GM21447 (cell line): ENCODE measurements around the gene ZKSCAN4.

Experiments
- ATAC-seq: cut with Tn5 transposase; IDR thresholded peaks from one replicate; pipeline ENCODE4 v1.9.1; 2021; ENCODE audit not compliant: unreplicated experiment

Gene ZKSCAN4

DNA sequence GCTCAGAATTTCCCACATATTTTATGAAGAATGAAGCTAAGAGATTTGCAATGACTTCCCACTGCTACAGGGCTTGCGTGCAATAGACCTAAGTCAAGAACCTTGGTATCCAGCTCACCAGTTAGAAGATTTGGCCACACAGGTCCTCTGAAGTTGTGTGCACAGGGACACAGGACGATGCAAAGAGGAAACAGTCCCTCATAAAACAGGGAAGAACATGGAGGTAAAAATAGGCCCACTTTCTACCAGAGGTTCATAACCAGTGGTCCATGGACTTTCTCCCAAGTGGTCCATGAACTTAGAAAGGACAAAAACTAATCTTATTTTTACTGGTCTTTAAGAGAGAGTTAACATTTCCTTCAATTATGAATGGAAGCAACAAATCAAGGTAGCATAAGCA, 1.3 kb downstream of the ZKSCAN4 start:
- no peak for ATAC-seq

DNA sequence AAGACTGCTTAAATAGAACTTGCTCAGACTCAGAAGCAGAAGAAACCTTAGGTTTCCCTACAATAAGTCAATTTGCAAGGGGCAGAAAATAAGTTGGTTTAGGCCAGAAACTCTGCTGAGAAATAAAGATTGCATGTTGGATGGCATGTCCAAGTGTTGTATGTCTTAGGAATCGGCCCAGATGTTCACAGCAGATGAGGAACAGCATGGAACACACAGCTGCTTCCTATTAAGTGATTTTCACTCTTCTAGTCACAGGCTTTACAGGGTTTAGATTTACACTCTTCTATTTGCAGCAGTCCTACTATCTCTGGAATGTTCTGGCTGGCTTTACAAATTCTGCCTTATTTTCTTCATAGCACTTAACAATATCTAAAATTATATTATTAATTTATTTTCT, 3.2 kb downstream of the ZKSCAN4 start:
- ATAC-seq = no peak

DNA sequence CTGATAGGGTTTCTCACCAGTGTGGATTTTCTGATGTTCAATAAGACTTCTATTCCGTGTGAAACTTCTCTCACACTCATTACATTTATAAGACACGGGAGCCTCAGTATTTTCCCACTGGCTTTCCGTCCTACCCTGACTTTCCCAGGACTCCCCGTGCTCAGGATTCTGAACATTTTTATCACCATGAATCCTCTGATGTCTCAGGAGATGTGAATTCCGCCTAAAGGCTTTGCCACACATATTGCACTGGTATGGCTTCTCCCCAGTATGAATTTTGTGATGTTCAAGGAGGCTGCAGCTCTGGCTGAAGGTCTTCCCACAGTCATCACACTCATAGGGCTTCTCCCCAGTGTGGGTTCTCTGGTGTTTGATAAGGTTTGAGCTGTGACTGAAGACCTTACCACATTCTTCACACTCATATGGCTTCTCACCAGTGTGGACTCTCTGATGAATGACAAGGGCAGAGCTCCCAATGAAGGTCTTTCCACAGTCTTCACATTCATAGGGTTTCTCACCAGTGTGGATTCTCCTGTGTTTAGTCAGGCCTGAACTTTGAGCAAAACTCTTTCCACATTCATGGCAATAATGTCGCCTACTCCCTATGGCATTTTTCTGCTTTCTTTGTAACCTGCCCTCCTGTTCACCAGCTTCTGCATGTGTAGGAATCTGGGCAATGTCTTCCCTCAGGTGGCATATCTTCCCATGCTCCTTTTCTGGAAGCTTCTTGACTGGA, 6.7 kb downstream of the ZKSCAN4 start:
- no peak for ATAC-seq

GRCh38 chr6:28243946-28244345, 8.1 kb downstream of the ZKSCAN4 start:
- no peak for ATAC-seq

DNA sequence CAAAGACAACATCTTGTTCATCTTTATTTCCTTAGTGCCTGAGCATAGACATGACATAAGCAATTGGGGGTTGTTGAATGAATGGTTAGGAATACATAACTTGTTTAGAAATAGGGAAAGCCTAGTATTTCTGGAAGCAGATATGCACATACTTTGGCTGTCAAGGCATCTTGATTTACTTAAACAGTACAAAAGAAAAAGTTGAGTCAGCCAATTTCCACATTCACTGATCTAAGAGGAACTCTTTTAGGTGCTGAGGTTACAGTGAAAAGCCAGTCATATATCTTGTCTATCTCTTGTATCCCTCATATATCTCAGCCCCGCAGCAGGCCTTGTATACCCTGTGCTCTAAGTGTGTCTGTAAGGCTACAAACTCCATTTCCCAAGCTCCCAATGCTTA, 11.6 kb downstream of the ZKSCAN4 start:
- no peak for ATAC-seq

- no peak for ATAC-seq
These were observed 12.4 kb downstream of the ZKSCAN4 start for GRCh38 chr6:28239636-28240035.

DNA sequence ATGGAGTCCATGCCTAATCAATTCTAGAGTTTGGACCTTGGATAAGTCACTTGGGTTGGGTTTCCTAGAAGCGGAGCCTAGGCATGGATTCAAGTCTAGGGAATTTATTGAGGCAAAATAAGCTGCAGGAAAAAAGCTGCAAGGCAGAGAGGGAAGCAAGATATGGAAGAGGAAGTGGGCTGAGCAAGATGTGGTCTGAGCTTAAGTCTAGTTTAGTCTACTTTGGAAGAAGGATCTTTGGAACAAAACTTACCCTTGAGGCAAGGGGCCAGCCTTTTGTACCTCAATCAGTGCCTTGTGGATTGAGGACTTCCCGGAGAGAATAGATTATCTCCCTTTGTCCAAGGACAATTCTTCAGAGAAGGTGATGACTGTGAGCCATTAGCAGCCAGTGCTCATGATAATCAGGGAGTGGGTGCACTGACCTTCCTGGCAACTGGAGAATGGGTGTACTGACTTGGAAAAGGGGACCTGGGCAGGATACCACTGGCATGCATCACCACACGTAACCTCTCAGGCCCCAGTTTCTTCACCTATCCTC, 16.1 kb downstream of the ZKSCAN4 start:
- ATAC-seq = no peak

DNA sequence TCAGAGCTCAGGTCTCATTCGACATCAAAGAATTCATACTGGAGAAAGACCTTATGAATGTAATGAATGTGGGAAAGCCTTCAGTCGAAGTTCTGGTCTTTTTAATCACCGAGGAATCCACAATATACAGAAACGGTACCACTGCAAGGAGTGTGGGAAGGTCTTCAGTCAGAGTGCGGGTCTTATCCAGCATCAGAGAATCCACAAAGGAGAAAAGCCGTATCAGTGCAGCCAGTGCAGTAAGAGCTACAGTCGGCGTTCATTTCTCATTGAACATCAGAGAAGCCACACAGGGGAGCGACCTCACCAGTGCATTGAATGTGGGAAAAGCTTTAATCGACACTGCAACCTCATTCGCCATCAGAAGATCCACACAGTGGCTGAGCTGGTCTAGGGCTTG, 19.3 kb downstream of the ZKSCAN4 start:
- no peak for ATAC-seq

DNA sequence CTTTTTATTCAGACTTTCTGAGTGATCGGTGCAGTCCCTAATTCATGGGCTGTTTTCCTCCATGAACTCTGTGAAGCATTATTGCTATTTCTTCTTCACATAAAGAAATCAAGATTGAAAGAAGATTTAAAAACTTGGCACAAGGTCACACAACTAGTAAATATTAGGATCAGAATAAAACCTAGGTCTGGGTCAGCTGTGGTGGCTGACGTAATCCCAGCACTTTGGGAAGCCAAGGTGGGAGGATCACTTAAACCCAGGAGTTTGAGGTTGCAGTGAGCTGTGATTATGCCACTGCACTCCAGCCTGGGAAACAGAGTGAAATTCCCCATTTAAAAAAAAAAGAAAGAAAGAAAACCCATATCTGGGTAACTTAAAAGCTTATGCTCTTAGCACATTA, 25.6 kb downstream of the ZKSCAN4 start:
- no peak for ATAC-seq

GRCh38 chr6:28225056-28225834, 26.8 kb downstream of the ZKSCAN4 start, which contains the start of gene ZSCAN9:
Gene ZSCAN9, plus strand, starts transcription at chr6:28225275. Its CDS starts 1,810 bp downstream, at chr6:28227085.
- ATAC-seq = peak; percentile 85

GRCh38 chr6:28224131-28225055, 27.7 kb downstream of the ZKSCAN4 start:
- no peak for ATAC-seq

DNA sequence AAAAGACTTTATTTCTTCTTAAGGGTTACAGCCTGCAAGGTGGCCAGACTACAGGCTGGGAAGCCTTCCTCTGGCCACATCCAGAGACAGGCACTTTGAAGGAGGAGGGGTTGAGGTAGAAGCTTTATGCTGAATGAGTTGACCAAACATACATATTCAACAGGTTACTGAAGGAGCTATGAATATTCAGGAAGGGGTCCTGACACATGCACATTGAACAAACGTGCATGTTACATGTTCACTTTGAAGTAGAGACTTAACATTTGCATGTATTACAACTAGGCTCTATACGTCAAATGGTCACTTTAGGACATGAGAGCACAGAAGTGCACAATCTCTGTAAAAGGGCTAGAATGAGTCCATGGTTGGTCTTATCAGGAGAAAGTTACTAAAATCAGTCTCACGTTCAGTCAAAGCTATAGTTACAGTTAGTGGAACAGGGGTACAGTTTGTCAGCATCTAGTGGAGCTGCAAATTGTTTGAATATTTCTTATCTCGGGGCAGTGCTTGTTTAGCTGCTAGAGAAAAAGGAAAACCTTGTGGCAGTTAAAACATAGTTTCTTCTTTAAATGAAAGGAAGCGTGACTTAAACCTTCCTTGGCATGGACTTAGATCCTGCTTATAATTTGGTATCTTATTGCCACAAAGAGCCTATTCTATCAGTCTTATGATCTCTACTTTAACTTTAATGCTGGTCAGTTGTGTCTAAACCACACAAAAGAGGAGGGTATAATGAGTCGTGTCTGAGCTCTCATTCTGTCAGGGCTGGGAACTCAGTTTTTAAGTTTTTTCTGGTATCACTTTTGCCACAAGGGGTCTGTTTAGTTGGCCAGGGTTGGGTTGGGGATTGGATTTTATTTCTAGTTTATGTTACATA, 31.6 kb downstream of the ZKSCAN4 start:
- no peak for ATAC-seq

DNA sequence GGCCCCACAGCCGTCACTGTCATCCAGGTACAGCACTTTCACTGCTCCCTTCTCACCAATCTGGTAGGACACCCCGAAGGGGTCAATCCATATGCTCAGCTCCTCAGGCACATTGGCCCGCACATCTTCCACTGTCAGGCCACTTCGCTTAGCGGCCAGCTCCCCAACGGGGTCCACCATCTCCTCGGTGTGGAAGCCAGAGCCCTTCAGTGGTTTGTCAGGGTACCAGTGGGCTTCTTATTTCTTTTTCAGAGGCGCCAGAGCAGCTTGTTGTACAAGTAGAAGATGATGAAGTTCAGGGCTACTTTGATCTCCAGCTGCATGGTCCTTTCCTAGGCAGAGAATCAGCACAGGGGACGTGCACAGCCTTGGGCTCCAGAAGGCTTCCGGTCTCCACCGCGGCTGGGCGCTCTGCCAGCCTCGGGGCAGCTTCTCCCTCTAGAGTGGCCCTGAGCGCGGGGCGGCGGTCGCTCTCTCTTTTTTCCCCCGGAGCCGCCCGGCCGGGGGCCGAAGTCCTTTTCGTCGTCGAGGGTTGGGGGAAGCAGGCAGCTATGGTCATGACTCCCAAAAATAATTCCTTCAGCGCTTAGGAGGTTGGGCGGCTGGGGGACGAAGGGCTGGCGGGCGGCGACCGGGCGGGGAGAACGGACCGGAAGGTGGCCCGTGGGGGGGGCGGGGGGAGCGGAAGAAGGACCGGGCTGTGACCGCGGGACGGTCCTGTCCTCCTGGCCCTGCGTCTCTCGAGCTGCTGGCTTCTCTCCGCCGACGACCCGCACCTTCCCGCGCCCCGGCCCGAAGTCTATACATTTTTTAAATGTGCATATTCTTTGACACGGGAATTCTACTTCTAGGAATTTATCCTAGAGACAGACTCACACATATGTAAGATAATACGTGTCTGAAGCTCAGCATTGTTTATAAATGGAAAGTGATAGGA, 33.5 kb downstream of the ZKSCAN4 start:
- ATAC-seq = peak; percentile 84

DNA sequence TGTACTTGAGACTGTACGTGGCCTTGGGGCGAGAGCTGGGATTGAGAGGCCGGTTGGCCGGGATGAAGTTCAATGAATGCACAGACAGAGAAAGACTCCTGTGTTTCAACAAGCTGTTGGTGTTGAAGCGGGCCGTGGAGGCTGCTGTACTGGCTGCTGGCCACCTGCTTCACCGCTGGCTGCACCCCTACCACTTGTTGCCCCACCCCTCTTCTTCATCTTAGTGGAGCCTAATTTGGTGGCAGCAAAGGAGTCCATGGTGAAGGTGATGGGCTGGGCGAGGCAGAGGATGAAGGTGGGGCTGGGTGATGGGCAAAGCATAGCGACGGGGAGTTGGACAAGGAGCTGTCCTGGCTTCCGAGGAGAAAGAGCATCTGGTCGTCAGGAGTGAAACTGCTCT, 34.2 kb downstream of the ZKSCAN4 start:
- no peak for ATAC-seq

- no peak for ATAC-seq
These were observed 36.6 kb downstream of the ZKSCAN4 start for GRCh38 chr6:28215425-28215824.

- no peak for ATAC-seq
These were observed 38.9 kb downstream of the ZKSCAN4 start for GRCh38 chr6:28213213-28213523.

DNA sequence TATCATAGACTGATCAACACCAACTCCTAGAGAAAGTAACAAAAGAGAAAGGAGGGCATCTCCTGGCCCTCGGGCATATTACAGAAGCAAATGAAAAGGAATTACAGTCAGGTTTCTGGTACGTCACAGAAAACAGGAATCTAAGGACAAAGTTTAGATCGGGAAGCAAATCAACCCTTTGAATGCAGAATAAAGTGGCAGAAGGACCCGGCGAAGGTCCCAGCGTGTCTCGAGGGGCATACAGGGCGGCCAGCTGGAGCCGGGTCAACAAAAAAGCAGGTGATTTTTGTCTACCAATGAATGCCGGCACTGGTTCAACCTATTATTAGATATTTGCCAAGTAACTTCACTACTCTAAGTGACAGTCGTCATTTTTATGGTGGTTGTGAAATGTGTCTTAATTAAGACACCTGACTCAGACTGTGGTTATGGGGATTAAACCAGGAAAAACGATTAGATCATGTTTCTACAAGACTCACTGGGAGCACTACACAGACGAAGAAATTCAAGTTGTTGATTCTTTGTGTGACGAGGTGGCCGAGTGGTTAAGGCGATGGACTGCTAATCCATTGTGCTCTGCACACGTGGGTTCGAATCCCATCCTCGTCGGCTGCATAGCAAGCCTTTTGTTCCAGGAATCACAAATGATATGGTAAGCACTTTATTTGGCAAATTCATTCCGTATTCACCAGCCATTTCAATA, 39.4 kb downstream of the ZKSCAN4 start:
- ATAC-seq = peak; percentile 59

DNA sequence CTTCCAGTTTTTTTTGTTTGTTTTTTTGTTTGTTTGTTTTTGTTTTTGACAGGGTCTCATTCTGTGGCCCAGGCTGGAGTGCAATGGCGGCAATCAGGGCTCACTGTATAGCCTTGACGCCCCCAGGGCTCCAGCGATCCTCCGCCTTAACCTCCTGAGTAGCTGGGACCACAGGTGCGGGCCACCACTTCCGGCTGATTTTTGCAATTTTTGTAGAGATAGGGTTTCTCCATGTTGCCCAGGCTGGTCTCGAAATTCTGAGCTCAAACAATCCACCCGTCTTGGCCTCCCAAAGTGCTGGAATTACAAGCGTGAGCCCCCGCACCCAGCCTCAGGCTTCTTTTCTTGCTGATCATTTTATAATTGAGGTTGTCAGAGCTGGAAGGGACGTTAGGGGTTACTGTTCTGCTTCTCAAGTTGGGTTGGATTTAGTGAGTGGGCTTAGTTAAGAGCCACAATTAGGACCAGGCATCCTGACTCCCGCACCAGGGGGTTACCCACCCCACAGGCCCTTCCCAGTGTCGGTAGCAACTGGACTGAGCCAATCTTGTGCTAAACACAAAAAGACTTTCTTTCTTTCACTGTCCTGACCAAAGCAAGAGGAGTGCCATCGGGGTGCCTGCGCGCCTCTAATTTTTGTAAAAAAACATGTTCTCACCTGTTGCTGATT, 40.1 kb downstream of the ZKSCAN4 start:
- ATAC-seq = no peak
